Right lobe of liver (tissue), 4 donors: ENCODE results near the gene CHMP3.

Experiments used
- POLR2A ChIP-seq: fragments of 450-650 bp; IDR thresholded peaks from one replicate; pipeline ENCODE4 v1.6.1; 2017; ENCODE audit warnings: antibody characterized with exemption, mild to moderate bottlenecking
- TF ChIP-seq, protein P1 (sequence below), 4 donors: fragments of 200-600 bp in 3 of 4; fragments of 450-650 bp in 1 of 4; IDR thresholded peaks; one replicate each; pipeline versions ENCODE4 v1.5.1 to v1.8.0; 2016 to 2022; ENCODE audit warnings: antibody characterized with exemption in 4 of 4, mild to moderate bottlenecking in 2 of 4
- donor health status: DM: no; HTN: no; CAD: no.
- donor health status: DM: no; HTN: no; CAD: no.
- donor health status: DM: no; HTN: yes; CAD: no.

DNA sequence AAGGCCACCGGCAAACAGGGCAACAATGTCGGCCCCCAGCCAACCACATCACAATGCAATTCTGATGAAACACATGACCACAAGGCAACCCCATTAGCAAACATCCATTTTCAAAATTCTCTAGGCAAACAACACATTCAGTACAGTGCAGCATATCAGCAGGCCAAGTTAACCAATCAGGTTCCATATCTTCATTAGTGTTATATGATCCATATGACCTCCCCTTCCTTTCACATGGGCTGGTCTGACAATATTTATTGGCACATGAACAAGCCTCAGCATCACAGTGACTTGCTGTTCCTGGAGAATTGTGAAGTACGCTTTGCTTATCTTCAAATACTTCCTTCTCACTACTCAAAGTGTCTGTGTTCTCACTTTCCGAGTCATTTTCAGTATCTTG, 40.7 kb upstream of the CHMP3 start:
- TF ChIP-seq POLR2A = no peak
- TF ChIP-seq, protein P1, sequence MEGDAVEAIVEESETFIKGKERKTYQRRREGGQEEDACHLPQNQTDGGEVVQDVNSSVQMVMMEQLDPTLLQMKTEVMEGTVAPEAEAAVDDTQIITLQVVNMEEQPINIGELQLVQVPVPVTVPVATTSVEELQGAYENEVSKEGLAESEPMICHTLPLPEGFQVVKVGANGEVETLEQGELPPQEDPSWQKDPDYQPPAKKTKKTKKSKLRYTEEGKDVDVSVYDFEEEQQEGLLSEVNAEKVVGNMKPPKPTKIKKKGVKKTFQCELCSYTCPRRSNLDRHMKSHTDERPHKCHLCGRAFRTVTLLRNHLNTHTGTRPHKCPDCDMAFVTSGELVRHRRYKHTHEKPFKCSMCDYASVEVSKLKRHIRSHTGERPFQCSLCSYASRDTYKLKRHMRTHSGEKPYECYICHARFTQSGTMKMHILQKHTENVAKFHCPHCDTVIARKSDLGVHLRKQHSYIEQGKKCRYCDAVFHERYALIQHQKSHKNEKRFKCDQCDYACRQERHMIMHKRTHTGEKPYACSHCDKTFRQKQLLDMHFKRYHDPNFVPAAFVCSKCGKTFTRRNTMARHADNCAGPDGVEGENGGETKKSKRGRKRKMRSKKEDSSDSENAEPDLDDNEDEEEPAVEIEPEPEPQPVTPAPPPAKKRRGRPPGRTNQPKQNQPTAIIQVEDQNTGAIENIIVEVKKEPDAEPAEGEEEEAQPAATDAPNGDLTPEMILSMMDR (IDR thresholded peaks at IDR 0.05) = no peak
